DOHH2 (cell line): ENCODE data around the gene EXOC3L2.

Source experiments
- EZH2phosphoT487 ChIP-seq: fragments of 200-600 bp; sonication (generic); IDR thresholded peaks from 2 replicates; pipeline ENCODE4 v1.6.1; 2017; ENCODE audit warnings: borderline replicate concordance, mild to moderate bottlenecking, antibody characterized with exemption, low read length, moderate library complexity, mixed read lengths
- TF ChIP-seq, protein P1 (sequence below): fragments of 200-600 bp; sonication (generic); IDR thresholded peaks from one replicate; pipeline ENCODE4 v1.5.1; 2014; ENCODE audit warnings: antibody characterized with exemption, mild to moderate bottlenecking, low read depth, low read length; ENCODE audit not compliant: poor library complexity, severe bottlenecking

DNA sequence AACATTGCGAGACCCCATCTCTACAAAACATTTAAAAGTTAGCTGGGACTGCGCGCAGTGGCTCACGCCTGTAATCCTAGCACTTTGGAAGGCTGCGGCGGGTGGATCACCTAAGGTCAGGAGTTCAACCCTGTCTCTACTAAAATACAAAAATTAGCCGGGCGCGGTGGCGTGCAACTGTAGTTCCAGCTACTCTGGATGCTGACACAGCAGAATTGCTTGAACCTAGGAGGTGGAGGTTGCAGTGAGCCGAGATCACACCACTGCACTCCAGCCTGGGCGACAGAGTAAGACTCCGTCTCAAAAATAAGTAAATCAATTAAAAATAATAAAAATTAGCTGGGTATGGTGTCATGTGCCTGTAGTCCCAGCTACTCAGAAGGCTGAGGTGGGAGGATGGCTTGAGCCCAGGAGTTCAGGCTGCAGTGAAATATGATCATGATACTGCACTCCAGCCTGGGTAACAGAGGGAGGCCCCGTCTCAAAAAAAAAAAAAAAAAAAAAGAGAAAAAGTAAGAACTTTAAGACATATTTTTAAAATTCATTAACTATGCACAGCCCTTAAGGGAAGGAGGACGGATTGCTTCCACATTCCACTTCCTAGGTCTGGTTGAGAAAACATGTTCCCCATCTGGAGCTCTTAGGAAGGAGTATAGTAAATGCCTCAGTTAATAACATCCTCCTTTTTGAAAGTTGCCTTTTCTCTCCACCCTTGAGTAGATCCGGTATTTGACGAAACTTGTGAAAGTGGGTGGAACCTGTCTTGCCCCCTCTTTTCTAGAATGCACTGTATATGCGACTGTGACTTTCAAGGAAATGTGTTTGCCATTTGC lies 26.1 kb downstream of the EXOC3L2 start:
- TF ChIP-seq, protein P1, sequence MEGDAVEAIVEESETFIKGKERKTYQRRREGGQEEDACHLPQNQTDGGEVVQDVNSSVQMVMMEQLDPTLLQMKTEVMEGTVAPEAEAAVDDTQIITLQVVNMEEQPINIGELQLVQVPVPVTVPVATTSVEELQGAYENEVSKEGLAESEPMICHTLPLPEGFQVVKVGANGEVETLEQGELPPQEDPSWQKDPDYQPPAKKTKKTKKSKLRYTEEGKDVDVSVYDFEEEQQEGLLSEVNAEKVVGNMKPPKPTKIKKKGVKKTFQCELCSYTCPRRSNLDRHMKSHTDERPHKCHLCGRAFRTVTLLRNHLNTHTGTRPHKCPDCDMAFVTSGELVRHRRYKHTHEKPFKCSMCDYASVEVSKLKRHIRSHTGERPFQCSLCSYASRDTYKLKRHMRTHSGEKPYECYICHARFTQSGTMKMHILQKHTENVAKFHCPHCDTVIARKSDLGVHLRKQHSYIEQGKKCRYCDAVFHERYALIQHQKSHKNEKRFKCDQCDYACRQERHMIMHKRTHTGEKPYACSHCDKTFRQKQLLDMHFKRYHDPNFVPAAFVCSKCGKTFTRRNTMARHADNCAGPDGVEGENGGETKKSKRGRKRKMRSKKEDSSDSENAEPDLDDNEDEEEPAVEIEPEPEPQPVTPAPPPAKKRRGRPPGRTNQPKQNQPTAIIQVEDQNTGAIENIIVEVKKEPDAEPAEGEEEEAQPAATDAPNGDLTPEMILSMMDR, result no peak
- TF ChIP-seq EZH2phosphoT487, result no peak
